ENCODE data around the gene CRTC1.
"Not testable (repeated sequence)": the region's sequence is repeated elsewhere in the genome, so short reads cannot be mapped to it uniquely, and the experiment has no call there.

CRTC1 gene

DNA sequence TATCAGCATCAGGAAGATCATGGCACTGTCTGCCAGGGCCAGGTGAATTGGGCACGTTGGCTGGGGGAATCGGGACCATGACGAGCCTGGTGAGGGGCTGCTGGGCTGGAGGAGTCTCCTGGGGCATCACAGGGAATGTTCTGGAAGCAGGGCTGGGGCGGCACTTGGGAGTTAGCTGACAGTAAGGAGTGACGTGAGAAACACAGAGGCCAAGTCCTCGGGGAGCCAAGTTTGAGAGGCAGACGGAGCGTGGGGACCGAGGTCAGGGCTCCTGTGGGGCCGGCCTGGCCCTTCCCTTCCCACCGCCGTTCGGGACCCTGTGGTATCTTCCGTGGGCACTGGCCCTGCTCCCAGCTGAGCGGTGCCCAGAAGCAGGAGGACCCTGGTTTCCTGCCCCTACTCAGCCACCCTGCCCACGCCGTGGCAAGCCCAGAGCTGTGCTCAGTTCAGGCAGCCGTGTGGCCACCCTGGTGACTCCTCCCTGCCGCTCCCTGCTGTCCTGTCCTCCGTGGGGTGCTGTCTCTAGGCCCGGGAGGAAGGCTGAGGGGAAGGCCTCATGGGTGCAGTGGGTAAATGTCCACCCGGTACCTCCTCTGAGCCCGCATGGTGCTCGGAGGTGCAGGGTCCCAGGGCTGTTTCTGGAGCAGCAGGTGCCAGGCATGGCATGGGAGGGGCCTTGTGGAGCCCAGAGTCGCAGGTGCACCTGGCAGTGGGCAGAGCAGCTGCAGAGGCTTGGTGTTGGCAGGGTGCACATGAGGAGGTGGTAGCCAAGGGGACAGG lies 25.2 kb downstream of the CRTC1 start:
- no peak for DNase-seq

DNA sequence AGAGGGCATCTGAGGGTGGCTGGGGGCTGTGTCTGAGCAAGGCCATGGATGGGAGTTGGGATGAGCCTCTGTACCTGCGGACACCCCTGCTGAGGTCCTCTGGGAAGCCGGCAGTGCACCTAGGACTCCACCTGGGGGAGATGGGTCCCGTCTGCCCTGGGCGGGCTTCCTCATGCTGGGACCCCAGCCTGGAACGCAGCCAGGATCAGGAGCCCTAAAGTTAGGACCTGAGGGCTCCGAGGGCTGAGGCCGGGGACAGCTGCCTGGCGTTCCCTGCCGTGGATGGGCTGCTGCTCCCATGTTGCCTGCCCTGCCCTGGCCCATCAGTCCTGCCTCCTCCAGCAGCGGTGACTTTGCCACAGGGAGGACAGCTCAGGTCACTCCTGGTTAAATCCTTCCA lies 26.1 kb downstream of the CRTC1 start:
- DNase-seq, result no peak

DNA sequence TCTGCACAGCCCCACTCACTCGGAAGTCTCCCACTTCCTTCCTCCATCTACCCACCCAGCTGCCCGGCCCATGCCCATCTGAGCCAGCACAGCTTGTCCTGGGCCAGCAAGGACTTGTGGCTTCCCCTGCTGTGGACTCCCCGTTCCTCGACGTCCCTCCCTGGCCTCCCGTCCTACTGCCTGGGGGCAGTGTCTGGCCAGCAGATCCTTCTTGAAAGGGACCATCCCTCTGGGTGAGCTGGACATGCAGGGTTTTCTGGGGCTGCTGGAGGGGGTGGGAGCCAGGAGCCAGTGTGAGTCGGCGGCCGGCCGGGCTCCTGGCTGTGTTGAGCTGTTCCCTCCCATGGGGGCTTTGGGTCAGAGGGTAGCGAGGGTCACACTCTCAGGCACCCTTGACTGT lies 26.7 kb downstream of the CRTC1 start:
- DNase-seq, result no peak

DNA sequence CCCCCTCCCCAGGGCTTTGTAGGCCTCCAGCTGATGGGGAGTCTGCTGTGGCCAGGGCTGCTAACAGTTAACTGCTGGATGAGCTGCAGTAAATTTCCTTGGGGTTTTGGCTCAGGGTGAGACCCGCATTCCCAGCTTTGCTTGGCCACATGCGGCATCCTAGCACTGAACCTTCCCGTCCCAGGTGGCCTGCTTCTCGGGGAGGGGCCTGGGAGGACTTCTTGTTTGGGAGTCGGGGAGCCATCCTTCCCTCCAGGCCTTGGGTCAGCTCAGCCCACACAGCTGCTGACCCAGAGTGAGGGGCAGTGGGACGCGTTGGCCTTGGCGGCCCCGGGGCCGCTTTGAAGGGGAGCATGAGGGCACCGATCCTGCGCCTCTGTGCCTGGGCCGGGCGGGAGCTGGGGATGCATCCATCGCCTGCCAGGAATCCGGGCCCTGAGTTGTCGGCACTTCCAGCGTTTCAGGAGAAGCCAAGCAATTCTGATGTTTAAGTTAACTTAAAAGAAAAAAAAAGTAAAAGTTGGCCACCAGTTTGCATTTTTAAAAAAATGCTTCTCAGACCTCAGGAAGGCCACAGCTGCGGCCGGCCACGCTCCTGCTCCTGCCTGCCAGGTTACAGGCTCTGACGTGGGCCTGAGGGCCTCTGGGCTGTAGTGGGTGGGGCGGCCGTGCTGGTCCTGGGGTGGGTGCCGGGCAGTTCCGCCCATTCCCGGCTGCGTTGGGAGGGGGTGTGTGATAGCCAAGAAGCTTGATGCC lies 27.7 kb downstream of the CRTC1 start:
- DNase-seq, result no peak

DNA sequence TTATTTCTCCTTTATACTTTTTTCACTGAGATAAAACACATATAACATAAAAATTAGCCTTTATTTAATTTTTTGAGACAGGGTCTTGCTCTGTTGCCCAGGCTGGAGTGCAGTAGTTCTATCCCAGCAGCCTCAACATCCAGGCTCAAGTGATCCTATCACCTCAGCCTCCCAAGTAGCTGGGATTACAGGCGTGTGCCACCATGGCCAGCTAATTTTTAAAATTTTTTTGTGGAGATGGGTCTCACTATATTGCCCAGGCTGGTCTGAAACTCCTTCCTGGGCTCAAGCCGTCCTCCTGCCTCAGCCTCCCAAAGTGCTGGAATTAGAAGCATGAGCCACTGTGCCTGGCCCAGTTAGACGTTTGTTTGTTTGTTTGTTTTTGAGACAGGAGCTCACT lies 28.4 kb downstream of the CRTC1 start:
- no peak for DNase-seq

DNA sequence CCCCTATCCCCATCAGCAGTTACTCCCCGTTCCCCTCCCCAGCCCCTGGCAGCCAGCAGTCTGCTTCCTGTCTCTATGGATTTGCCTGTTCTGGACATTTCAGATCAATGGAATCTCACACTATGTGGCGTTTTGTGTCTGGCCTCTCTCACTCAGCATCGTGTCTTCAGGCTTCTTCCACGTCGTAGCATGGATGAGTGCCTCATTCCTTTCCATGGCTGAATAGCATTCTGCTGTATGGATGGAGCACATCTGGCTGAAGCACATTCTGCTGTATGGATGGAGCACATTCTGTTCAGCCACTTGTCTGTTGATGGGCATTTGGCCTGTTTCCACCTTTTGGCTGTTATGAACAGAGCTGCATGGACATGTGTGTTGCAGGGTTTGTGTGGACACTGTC lies 29.5 kb downstream of the CRTC1 start:
- no peak for DNase-seq

DNA sequence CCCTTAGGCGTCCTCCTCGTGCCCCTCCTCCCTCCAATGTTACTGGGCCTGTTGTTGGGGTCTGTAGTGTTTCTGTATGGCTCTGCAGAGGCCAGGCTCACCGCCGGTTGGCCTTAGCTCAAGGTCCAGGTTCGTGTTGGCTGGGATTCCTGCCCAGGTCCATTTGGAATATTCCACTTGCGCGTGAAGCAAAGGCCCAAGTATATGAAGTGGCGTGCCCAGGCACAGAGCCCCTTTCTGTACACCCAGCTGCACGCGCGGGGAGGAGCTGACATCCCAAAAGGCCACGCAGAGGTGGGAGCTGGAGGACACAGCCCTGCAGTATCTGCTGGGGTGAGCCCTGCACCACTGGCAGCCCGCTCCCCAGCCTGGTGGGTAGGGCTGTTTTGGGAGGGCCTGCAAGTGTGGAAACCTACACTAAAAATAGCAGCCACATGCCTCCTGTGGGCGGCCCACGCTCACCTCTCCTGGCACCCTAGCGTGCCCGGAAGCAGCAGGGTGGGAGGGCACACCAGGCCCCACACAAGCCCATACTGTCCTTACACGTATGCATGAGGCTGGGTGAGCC lies 30.2 kb downstream of the CRTC1 start:
- no peak for DNase-seq

DNA sequence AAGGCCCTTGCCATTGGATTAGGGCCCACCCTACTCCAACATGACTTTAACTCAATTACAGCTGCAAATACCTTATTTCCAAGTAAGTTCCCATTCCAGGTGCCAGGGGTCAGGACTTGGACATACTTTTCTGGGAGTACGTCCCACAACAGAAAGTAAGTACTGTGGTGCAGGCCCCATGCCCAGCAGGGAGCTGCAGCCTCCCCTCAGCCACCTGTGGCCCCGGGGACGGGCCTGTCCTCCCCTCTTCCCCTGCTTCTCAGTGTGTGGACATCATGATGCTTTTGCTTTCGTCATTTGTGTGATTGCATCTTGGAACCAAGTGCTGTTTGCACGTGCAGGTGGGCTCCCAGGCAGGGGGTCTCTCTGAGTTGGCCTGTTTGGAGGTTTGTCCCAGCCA lies 31.9 kb downstream of the CRTC1 start:
- no peak for DNase-seq

DNA sequence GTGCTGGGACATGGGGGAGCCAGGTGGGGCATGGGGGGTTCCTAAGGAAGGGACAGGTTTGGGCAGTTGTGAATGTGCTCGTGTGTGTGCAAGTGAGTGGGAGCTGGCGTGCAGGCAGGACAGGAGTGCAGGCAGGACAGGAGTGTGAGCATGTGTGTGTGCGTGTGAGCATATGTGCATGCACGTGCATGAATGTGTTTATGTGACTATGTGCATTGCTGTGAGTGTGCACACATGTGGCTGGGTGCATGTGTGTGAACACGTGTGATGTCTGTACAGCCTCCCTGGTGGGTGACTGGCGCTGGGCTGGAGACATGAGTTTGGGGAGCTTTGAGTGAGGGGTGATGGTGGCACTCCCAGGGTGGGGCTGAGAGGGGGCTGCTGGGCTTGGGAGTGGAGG lies 33.4 kb downstream of the CRTC1 start:
- no peak for DNase-seq

DNA sequence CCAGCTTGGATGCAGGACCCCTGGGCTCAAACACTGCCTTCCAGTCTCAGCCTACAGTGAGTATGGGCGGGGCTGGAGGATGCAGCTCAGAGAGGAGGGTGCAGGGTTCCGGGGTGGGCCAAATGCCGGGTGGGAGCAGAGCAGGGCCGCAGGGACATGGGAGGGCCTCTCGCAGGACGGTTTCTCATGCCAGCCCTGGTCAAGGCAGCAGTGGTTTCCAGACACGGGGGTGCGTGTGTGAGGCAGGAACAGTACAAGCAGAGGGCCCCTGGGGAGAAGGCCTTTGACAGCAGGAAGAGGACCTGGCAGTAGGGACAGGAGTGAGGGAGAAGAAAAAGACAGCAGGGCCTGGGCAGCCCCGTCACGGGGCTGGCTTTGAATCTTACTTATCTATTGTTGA lies 34.1 kb downstream of the CRTC1 start:
- DNase-seq, result no peak

DNA sequence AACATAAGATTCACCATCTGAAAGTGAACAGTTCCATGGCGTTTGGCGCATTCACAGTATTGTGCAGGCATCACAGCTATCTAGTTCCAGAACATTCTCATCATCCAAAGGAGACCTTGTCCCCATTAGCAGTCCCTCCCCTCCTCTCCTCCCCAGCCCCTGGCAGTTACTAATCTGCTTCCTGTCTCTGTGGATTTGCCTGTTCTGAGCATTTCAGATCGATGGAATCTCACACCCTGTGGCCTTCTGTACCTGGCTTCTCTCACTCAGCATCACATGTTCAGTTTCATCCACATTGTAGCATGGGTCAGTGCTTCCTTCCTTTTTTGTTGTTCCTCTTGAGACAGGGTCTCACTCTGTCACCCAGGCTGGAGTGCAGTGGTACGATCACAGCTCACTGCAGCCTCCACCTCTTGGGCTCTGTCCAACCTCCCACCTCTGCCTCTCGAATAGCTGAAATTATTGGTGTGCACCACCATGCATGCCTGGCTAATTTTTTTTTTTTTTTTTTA lies 34.6 kb downstream of the CRTC1 start:
- no peak for DNase-seq

DNA sequence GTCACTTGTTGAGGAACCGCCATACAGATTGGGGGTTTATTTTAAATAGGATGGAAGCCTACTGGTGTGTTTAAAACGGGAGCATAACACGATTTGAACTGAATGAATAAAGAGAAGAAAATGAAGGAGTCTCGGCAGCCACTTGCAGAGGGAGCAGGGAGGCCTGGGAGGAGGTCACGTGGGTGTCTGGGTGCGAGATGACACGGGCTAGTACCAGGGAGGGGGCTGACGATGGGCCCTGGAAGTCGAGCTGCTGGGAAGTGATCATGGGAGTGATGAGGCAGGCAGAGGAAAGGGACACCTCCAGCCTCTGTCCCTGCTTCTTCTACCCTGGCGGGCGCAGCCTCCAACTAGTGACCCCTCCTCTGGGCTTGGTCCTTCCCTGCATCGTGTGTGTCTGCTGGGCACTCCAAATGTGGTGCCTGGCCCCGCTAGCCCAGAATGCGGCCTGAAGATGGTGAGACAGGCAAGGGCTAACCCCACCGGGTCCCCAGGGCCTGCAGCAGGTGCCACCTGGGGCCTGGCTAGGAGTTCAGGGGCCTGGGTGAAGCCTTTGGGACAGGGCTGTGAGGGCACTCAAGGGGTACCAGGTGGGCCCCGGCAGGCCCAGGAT lies 35.5 kb downstream of the CRTC1 start:
- no peak for DNase-seq

DNA sequence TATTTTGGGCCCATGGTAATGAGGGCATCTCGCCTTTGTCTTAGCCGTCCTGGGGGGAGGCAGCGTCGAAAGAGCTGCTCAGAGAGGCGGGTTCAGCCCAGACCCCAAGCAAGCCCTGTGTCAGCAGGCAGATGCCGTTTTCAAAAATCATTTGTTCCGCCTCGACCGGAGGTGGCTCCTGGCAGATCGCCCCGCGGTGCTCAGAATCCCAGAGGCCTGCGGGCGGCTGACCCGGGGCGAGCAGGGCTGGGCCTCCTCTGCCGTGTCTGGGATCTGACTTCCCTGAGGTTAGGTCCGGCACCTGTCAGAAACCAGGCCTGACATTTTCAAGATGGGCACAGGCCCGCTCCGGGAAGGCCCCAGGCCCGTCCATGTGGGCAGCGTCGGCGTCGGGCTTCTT lies 36.1 kb downstream of the CRTC1 start:
- DNase-seq, result no peak

DNA sequence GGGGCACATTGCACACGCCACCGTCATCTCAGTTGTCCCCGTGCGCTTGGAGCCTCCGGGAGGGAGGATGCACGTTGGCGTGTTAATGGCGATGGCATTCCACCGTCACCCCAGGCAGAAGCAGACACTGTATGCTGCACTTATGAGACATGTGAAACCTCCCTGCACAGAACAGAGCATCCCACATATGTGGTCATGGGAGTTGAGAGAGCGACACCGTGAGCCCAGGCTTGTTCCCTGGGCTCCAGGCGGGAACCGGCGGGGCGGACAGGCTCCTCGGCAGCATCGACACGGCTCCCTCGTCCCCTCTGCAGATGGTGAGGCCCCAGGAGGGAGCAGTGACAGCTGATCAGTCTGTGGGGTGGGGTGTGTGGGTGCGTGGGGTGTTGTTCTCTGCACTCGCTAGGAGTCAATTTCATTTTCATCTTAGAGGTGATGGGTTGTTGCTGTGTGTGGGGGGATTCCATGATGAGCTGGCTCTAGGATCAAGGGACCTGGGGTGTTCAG lies 40.4 kb downstream of the CRTC1 start:
- no peak for DNase-seq

DNA sequence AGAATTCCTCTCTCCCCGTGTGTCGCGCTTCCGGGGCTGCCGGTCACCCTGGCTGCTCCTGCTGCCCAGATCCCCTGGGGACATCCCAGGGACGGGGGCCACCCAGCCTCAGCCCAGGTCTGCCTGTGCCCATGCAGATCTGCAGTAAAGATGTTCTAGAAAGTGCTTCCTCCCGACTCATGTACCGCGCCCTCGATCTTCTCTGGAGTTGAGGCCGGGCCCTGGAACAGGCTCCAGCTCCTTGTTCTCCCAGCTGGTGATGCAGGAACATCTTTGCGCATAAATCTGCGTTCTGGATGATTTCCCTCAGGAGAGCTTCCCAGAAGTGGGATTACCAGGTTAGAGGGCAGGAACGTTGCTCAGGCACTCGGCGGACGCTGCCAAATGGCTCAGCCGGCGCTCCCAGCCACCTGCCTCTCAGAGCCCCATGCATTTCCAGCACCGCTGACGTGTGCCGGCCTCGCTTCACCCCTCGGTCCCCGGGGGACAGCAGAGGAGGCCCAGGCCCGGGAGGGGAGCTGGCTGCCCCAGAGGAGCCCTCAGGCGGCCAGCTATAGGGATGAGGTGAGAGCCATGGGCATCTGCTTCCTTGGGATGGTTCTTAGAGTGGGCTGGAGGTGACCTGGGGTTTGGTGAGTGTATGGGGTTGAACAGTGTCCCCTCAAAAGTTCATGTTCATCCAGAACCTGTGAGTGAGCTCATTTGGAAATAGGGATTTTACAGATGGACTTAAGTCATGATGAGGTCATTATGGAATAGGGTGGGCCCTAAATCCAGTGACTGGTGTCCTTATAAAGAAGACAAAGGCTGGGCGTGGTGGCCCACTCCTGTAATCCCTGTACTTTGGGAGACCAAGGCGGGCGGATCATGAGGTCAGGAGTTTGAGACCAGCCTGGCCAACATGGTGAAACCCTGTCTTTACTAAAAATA lies 42.6 kb downstream of the CRTC1 start:
- DNase-seq, result no peak

DNA sequence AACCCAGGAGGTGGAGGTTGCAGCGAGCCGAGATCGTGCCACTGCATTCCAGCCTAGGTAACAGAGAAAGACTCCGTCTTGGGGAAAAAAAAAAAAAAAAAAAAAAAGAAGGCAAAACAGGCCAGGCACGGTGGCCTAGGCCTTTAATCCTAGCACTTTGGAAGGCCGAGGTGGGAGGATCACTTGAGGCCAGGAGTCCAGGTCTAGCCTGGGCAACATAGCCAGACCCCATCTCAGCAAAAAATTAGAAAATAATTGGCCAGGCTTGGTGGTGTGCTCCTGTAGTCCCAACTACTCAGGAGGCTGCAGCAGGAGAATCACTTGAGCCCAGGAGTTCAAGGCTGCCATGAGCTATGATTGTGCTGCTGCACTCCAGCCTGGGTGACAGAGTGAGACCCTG lies 43.4 kb downstream of the CRTC1 start:
- DNase-seq, result no peak

DNA sequence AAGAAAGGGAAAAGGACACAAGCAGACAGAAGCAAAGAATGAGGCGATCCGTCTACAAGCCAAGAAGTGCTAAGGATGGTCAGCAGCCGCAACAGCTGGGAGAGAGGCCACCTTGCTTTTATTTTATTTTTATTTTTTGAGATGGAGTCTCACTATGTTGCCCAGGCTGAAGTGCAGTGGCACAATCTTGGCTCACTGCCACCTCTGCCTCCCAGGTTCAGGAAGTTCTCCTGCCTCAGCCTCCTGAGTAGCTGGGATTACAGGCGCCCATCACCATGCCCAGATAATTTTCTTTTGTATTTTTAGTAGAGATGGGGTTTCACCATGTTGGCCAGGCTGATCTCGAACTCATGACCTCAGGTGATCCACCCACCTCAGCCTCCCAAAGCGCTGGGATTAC lies 44.1 kb downstream of the CRTC1 start:
- DNase-seq, result not testable (repeated sequence)

DNA sequence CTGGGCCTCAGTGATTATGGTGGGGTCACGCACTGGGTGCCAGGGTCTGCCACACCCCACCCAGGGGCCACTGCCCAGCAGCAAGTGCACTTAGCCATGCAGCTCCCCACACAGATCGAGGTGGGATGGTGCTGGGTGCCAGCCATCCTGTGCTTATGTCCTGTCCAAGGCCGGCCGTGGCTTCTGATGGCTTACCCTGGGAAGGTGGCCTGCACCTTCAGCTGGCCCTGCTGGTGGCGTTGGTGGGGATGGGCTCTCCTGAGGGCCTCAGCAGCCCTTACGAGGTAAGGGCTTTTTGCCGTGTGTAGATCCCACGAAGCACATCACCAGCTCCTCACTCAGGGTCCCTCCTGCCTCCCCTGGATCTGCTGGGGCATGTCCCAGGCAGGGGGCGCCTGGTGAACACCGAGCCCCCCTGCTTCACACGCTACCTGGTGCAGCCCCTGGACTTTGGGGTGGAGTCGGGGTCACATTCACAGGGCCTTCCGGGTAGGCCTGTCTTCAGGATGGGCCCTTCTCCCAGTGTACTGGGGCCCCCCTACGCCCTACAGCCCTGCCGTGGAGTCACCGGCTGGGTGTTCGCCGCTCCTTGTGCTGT lies 46.6 kb downstream of the CRTC1 start:
- no peak for DNase-seq

DNA sequence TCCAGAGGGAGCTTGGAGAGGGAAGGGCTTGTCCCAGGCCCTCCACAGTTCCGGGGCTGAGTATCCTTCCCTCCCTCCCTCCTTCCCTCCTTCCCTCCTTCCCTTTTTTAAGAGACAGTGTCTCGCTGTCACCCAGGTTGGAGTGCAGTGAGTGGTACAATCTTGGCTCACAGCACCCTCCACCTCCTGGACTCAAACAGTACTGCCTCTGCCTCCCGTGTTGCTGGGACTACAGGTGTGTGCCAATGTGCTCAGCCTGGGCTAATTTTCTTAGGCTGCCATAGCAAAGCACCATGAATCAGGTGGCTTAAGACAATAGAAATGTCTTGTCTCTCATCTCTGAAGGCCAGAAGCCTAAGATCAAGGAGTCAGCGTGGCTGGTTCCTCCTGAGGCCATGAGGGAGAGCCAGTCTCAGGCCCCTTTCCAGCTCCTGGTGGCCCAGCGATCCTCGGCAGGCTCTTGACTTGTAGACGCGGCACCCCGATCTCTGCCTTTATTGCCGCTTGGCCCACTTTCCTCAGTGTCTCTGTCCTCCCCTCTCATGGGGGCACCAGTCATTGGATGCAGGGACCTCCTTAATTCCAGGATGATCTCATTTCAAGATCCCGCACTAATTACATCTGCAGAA lies 47.5 kb downstream of the CRTC1 start:
- no peak for DNase-seq

DNA sequence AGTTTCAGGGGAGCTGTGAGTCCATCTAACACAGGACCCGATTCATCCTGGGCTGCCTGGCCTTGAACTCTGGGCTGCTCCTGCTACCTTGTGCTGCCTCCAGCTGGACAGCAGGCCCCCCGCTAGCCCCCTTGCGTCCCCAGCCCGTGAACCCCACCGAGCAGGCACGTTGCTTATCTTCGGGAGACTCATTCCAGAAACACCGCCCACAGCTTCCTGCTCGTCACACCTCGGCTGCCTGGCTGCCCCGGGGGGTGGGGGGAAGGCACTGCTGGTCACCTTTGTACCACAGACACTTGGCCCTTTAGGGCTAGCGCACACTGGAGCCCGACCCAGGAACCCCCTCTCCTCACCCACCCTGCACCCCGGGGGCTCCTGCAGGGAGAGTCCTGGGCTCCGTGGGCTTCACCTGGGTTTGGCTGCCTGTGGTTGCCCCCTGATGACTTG lies 48.1 kb downstream of the CRTC1 start:
- no peak for DNase-seq

DNA sequence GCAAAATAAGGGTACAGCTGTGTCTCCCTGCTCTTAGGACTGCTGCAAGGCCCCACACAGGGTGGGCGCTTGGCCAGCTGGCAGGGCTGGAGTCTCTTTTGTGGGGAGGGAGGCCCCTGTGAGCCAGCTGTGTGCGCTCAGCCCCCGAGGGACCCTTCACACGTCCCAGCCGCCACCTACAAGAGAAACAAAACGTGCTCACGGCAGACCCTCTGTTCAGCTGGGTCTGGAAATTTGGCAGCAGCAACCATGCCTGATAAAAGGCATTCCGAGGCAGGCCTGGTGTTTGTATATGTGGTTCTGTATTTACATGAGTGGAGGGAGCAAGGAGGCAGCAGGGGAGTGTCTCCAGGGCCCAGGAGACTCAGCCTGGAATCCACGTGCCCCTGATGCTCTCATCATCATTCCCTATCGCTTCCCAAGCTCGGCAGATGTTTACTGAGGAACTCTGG lies 49.7 kb downstream of the CRTC1 start:
- DNase-seq, result no peak

Measured in stimulated activated CD4-positive, alpha-beta T cell treated with anti-CD3 and anti-CD28 coated beads, Interleukin-2, amount 100 ng/mL, for 48 hours (primary cell).